ENCODE measurements around the gene TIRAP.
"Not testable (repeated sequence)": the region's sequence is repeated elsewhere in the genome, so short reads cannot be mapped to it uniquely, and the experiment has no call there.

The TIRAP gene, protein sequence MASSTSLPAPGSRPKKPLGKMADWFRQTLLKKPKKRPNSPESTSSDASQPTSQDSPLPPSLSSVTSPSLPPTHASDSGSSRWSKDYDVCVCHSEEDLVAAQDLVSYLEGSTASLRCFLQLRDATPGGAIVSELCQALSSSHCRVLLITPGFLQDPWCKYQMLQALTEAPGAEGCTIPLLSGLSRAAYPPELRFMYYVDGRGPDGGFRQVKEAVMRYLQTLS
- long read RNA-seq, donor 1, partial matches to known transcripts, result 0 of 3 reads
- long read RNA-seq, donor 1, other reads (novel, unspliced or antisense), result 0 of 3 reads
- long read RNA-seq, donor 2, result 0 reads
- long read RNA-seq, donor 3, partial matches to known transcripts, result 10 of 11 reads
- long read RNA-seq, donor 3, other reads (novel, unspliced or antisense), result 0 of 11 reads
- long read RNA-seq, donor 4, result 0 reads
- long read RNA-seq, donor 5, result 0 reads
- long read RNA-seq, donor 6, partial matches to known transcripts, result 0 of 1 reads
- long read RNA-seq, donor 6, other reads (novel, unspliced or antisense), result 0 of 1 reads
- long read RNA-seq, donor 7, partial matches to known transcripts, result 0 of 2 reads
- long read RNA-seq, donor 7, other reads (novel, unspliced or antisense), result 0 of 2 reads
- long read RNA-seq, donor 8, result 0 reads

DNA sequence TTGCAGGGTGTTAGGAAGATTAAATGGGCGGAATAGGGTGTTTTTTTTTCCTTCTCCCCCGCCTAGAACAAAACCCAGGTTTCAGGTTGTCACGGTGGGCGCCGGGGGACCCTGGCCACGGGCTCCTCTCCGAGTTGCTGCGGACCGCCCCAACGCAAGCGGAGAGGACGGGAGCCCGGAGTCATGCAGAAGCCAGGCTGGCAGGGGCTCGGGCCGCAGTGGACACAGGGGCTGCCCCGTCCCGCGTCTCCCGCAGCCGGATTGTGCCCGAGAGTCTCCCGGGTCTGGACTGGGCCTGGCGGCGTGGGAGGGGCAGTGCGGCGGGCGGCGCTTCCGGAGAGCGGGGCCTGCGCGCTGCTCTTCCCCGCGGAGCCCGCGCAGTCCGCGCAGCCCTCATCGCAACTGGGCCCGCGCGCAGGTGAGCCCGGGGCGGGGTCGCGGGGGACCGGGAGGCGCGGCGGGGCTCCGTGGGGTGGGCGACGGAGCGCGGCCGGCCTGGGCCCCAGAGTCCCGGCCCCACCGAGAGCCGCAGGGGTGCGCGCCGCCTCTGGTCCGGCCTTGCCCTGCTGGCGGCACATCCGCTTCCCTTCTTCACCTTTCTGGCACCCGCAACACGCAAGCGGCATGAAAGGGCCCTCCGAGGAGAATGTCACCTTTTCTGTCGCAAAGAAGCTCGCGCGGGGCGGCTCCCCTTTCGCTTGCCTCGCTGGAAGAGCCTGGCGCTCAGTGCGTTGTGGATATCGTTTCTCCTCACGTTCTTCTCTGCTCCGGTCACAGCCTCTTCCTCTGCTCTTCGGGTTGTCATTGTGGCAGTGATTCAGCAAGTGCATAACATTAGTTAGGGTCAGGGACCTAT, at the start of gene TIRAP:
Gene TIRAP, plus strand, starts transcription at position 358 of the 856 bp plus-strand sequence. CDS start 7,802 bp downstream, outside the sequence.
- peak; percentile 90 for DNase-seq

DNA sequence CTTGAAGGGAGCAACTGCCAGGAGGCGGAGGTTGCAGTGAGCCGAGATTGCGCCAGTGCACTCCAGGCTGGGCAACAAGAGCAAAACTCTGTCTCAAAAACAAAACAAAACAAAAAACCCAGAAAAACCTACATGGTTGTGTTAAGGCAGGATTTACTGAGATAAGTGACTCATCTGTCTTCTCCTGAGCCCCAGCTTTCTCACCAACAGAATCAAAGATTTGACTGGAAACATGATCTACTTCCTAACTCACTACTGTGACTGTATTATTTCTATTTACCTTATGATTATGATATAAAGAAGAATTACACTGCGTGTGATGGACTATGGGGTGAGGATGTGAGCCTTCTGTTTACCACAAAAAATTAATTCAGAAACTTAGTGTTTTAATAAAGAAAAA, 49.5 kb upstream of the TIRAP start:
- DNase-seq, result no peak

DNA sequence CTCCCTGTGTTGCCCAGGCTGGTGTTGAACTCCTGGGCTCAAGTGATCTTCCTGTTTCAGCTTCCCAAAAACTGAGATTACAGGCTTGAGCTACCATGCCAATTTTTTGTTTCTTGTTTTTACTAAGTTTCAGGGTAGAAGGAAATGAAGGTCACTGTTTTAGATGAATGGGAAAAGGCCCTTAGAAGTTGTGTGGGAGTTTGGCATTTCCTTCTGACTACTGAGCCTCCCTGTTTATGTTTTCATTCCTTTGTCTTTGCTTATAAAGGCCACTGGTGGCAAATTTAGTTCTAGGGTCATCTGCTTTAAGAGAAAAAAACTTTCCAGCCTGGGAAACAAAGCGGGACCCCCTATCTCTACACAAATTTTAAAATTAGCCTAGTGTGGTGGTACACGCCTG, 36.3 kb upstream of the TIRAP start:
- no peak for DNase-seq

DNA sequence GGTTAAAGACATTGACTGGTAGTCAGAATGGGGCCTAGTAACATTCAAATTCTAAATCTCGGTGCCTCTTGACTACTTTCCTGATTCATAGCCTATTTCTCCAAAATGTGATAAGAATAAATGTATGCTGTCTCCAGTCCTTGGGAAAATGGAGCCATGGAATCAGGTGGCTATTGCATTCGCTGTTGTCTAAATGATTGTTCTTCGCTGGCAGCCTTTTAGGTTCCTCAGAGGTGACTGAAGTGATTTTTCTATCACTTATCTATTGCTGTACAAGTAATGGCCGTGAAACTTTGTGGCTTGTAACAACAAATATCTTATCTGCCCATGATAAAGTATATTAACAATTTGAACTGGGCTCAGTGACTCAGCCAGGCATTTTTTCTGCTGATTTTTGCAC, 29.6 kb upstream of the TIRAP start:
- no peak for DNase-seq

DNA sequence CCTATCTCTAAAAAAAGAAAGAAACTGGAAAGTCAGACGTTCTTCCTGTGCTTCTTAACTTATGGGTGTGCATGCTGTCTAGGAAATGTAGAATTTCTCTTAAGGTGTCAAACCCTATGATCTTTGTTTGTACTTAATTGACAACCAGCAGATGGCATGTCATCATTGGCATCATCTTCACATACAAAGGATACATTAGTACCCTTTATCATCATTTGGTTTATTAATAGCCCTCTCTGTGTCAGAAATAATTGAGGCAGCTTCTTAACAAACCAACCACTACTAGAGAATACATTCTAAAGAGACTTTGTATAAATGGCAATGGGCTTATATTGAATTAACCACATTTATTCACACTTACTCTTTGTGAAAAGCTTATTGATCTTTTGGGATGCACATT, 28.1 kb upstream of the TIRAP start:
- no peak for DNase-seq

DNA sequence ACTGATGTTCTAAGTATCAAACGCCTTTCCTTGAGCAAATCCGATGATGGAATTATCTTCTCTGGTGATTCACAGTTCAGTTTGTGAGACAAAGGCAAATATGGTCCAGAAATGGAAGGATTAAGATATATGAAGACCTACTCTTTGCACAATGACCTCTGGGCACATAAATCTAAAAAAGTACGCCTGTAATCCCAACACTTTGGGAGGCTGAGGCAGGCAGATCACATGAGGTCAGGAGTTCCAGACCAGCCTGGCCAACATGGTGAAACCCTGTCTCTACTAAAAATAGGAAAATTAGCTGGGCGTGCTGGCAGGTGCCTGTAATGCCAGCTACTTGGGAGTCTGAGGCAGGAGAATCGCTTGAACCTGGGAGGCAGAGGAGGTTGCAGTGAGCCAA, 27.4 kb upstream of the TIRAP start:
- not testable (repeated sequence) for DNase-seq

DNA sequence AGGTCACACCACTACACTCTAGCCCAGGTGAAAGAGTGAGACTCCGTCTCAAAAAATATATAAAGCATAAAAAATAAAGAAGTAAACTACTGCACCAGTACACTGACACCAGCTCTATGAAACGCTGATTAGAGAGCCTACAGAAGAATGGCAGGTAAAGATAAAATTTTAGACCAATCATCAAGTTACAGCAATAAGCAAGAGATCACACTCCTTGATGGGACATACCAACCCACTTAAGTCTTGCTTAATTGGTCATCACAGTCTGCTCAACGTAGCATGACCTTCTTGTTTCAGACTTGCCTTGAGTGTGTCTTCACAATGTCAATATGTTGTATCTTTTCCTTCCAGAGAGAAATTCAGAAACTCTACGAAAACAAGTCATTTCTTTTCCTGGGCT, 26.7 kb upstream of the TIRAP start:
- DNase-seq, result no peak

DNA sequence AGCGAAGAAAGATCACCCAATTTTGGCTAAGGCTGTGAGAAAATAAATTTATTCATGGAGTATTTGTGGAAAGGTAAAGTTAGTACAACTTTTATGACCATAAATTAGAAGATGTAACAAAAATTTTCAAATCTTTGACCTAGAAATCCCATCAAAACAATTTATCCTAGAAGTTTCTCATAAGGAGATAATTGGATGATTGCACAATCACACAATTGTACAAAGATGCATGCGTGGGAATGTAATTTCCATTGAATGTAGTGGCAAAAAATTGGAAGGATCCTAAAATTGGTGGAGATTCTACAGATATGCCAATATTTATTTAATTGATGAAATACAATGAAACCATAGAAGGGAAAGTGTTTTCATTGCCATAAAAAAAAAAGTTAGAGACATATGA, 25.7 kb upstream of the TIRAP start:
- DNase-seq, result no peak

DNA sequence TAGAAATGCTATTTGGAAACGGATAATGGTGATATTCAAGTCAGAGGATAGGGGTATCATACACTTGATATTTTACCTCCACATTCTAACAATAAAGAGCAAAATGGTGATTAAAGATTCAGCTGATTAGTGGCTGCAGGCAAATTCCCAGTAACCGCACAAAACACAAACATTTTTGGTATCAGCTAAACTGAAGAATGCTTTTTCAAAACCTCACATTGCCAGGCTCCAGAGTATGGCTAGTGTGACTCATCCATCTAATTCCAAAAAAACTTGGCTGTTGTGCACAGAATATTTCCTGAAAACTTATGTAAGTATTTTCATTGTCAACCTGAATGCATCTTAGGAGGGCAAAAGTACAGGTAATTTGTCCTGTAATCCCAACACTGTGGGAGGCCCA, 25.1 kb upstream of the TIRAP start:
- no peak for DNase-seq

DNA sequence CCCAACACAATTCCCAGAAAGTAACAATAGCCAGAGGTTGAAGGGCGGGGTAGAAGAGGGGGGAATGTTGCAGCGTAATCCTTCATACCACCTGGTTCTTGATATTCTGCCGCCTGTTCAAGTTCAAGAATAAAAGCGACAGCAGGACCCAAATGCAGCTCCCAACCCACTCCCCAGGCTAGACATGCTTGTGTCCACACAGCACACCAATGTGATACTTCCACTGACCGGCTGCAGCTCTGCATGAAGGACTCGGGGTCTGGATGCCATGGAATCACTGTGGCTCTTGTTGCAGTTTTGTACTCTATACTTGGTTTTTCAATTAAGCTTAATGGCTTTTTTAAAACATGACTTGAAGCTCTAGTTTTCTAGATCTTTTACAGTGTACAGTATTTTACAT, 20.7 kb upstream of the TIRAP start:
- no peak for DNase-seq

DNA sequence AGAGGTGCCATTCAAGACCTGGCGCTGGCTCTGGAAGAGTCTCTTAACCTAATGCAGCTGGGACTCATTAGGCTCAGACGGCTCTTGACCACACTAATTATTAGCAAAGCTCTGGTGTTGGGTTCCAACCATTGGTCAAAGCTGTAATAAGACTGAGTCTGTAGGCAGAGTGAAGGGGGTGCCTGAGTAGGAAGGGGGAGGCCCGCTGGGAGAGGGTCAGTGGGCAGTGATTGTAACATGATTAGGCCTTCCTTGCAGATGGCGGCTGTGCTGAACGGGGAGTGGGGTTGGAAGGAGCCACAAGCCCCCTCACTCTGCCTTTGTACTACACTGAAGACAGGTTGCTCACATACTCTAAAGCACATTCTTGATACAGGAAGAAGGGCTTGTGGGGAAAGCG, 19.4 kb upstream of the TIRAP start:
- DNase-seq, result no peak

DNA sequence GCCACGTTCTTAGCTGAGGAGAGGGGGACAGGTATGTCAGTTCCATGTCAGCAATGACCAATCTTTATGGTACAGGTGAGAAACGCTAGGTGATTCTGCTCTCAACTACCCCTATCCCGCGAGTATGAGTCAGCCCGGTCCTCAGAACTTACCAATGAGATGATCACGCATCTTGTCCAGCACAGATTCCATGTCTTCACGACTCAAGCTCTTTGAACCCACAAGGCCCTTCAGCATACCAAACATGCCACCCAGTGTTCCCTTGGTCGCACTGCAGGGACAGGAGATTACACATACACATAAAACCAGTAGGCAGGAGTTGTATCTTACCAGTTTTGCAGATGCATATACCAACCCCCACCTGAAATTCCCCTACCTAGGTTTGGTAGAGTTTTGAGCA, 17.1 kb upstream of the TIRAP start:
- DNase-seq, result no peak

DNA sequence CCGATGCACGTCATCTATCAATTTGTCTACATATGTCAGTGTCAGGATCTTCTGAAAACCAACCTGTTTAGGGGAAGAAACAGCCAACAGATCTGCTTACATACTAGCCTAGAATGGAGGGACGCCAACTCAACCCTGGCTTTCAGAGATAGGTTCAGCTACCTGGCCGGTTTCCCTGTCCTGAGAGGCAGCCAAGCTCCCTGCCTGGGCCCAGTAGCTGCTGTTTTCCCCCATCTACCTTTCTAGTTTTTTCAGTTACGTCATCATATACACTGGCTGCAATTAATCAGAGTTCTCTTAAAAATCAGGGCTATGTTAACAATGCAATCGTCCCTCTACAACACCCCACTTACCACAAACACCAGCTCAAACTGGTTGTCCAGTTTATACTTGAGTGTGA, 15.2 kb upstream of the TIRAP start:
- no peak for DNase-seq

DNA sequence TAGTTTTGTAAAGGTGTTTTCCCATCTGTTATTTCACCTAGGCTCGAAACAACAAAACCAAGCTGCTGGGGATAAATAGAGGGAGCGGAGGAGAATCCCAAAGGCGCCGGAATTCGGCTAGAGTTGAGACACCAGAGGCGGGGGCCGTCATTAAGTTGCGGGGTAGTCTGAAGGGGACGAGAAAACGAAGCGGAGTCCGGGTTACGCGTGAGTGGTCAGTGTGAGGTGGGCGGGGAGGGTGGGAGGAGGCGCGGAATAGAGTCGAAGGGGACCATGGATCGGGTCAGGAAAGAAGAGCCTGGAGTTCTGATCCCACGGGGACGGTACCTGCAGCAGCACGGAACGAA, 14.6 kb upstream of the TIRAP start:
- DNase-seq, result no peak

DNA sequence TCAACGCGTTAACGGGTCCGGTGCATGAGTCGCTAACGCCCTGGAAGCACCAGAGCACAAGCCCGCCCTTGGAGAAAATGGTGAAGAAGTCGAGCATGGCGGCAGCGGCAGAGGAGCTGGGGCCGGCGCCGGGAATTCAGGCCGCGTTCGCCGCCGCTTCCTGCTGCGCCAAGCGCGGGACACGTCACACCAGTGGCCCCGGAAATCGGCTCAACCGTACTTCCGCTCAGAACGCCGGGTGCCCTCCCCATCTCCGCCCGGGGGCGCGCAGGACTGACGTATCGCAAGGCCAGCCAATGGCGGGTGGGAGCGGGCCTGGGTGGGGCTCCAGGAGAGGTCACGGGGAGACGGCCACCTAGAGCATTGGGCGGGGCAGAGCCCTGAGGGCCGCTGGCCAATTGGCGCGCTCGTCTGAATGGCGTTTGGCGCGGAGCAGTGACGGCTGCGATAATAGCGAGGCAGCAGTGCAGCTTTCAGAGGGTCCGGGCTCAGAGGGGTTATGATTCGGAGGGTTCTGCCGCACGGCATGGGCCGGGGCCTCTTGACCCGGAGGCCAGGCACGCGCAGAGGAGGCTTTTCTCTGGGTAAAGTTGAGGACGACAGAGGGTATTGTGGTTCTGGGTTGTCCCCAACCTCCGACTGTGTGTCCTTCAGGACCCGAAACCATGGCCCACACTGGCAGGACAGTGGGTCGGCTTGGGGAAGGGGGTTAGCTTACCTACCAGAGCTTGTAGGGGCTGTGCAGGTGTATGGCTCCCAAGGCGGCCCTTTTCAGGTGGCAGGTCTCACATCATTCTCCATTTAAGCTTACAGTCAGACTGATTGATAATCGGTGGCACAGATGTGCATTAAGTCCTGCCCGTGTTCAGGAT, 13.9 kb upstream of the TIRAP start, which contains the start of the genes FOXRED1 and SRPRA:
Gene FOXRED1, plus strand, starts transcription at position 447 of the 872 bp plus-strand sequence. Its CDS starts 53 bp downstream, at position 500.
Gene SRPRA, minus strand, starts transcription at position 188 of the 872 bp plus-strand sequence. Its CDS starts 91 bp downstream, at position 97.
- peak; percentile 88 for DNase-seq

DNA sequence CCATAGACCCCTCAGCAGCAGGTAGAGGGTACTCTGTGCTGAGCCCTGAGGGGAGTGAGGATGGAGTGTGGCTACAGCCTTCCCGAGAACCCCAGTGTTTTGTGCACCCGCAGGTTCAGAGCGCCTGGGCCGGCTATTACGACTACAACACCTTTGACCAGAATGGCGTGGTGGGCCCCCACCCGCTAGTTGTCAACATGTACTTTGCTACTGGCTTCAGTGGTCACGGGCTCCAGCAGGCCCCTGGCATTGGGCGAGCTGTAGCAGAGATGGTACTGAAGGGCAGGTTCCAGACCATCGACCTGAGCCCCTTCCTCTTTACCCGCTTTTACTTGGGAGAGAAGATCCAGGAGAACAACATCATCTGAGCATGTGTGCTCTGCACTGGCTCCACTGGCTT, 5.6 kb upstream of the TIRAP start:
- no peak for DNase-seq

DNA sequence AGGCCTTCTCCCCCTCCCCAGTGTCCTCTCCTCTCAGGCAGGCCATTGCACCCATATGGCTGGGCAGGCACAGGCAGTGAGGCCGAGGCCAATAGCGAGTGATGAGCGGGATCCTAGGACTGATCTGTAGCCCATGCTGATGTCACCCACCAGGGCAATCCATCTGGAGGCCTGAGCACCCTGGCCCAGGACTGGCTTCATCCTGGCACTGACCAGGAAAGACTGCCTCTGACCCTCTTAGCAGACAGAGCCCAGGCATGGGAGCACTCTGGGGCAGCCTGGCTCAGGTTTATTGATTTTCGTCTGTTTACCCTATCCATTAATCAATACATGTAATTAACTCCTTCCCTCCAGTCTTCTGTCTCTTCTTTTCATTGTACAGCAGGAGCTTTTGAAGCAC, 5.1 kb upstream of the TIRAP start:
- DNase-seq, result no peak

DNA sequence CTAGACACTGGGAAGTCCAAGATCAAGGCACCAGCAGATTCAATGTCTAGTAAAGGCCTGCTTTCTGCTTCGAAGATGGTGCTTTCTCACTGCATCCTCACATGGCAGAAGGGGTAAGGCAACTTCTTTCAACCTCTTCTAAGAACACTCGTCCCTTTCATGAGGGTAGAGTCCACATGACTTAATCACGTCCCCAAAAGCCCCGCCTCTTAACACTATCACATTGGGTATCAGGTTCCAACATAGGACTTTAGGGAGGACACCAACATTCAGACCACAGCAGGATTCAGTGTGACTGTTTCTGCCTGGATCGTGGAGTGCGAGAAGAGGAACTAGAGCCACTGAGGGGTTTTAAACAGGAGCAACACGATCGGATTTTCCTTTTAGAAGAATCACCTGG, 3.7 kb upstream of the TIRAP start:
- no peak for DNase-seq

DNA sequence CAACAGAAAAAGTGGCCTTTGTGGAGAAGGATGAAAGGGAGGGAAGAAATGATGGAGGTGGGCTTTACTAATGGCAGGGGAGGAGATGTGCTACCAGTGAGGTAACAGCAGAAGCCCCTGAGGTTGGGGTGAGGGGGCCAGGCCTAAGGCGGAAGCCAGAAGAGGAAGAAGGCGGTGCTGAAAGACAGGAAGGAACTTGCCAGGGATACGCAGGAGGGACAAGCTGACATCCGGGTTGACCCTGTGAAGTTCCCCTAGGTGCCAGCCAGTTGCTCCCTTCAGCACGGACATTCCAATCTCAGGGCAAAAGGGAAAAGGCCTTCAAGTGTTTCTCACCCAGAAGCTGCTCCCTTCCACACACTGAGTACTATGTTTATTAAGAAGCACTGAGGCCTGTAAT, 2.3 kb upstream of the TIRAP start:
- DNase-seq, result no peak

DNA sequence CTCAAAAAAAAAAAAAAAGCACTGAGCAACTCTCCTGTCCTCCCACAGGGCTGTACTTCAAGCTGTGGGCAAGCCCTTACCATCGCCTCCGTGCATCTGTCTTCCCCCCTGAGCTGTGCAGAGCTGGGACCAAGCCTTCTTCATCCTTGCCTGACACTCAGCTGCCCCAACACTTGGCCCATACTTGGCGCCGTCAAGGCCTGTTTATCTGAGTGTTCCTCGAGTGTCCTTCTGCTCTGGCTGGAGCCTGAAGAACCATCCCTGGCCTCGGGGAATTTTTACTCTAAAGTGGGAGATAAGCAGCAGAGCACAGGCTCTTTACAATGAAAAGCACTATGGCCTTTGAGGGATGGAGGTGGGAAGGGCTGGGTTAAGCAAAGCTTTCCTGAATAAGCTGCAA, 1.6 kb upstream of the TIRAP start:
- no peak for DNase-seq

DNA sequence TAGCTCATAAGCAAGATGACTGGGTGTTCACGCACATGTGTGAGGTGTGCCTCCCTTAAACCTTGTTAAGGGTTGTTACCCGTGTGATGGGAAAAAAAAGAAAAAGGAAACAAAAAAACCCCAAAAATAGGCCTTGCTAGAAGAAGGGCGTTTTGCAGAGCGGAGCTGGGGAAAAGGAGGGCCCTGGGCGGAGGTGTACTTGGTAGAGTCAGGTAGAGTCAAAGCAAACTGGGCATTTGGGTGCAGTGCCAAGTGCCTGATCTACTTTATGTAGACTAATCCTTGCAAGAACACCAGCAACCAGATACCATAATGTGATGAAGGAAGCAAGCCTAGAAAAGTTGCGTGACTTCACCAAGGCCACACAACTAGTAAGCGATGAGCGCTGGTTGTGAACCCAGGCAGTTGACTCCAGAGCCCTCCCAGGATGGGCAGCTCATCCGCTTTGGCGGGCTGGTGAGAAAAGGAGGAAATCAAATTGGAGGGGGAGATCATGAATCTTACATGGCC, 1.2 kb upstream of the TIRAP start:
- no peak for DNase-seq

DNA sequence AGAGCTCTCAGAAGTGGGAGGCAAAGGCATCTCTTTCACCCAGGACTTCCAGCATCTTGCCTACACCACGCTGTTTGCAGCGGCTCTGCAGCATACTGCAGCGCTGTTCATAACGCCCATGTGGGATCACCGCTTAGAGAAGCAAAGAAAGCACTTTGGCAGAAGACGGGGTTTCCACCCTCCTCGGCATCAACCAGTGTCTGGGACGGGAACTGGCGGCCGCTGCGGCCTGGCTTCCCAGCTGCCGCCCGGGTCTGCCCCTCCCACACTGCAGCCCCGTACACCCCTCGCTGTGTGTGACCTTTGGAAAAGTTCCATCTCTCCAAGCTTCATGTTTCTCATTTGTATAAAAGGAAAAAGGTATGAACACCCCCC, 545 bp upstream of the TIRAP start:
- no peak for DNase-seq
